Coronary artery (tissue), 2 donors: ENCODE measurements around the gene STK17B.

ENCODE experiments used
- DNase-seq: peaks from one replicate; pipeline ENCODE4 v3.0.0-alpha.2; 2017; ENCODE audit warnings: low spot score
- H3K27ac ChIP-seq, 2 donors: fragments of 200-600 bp; sonication (generic); one replicate each; pipeline ENCODE4 v1.5.1; 2016 to 2019
- H3K4me3 ChIP-seq: fragments of 200-600 bp; sonication (generic); 2 replicates; pipeline ENCODE4 v1.5.1; 2016; ENCODE audit warnings: mild to moderate bottlenecking, moderate library complexity
- TF ChIP-seq, protein P1 (sequence below): fragments of 200-600 bp; sonication (generic); IDR thresholded peaks from one replicate; pipeline ENCODE4 v1.5.1; 2019; ENCODE audit warnings: antibody characterized with exemption

STK17B gene

DNA sequence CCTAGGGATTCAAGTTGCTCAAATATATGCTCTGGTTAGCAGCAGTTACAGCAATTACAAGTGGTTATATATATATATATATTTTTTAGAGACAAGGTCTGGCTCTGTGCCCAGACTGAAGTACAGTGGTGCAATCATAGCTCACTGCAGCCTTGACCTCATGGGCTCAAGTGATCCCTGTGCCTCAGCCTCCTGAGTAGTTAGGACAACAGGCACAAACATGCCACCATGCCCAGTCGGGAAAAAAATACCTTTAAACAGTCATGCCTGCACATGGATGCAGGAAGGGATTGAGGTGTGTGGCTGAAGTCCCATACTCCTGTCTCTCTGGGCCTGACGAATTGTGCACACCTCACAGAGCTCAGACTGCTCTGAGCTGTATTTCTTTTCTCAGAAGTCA lies 83.2 kb downstream of the STK17B start:
- no peak for DNase-seq
- Histone ChIP-seq H3K4me3 (no peak overlapping the region), H3K27ac (no peak overlapping the region)
- TF ChIP-seq, protein P1, sequence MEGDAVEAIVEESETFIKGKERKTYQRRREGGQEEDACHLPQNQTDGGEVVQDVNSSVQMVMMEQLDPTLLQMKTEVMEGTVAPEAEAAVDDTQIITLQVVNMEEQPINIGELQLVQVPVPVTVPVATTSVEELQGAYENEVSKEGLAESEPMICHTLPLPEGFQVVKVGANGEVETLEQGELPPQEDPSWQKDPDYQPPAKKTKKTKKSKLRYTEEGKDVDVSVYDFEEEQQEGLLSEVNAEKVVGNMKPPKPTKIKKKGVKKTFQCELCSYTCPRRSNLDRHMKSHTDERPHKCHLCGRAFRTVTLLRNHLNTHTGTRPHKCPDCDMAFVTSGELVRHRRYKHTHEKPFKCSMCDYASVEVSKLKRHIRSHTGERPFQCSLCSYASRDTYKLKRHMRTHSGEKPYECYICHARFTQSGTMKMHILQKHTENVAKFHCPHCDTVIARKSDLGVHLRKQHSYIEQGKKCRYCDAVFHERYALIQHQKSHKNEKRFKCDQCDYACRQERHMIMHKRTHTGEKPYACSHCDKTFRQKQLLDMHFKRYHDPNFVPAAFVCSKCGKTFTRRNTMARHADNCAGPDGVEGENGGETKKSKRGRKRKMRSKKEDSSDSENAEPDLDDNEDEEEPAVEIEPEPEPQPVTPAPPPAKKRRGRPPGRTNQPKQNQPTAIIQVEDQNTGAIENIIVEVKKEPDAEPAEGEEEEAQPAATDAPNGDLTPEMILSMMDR: no peak

DNA sequence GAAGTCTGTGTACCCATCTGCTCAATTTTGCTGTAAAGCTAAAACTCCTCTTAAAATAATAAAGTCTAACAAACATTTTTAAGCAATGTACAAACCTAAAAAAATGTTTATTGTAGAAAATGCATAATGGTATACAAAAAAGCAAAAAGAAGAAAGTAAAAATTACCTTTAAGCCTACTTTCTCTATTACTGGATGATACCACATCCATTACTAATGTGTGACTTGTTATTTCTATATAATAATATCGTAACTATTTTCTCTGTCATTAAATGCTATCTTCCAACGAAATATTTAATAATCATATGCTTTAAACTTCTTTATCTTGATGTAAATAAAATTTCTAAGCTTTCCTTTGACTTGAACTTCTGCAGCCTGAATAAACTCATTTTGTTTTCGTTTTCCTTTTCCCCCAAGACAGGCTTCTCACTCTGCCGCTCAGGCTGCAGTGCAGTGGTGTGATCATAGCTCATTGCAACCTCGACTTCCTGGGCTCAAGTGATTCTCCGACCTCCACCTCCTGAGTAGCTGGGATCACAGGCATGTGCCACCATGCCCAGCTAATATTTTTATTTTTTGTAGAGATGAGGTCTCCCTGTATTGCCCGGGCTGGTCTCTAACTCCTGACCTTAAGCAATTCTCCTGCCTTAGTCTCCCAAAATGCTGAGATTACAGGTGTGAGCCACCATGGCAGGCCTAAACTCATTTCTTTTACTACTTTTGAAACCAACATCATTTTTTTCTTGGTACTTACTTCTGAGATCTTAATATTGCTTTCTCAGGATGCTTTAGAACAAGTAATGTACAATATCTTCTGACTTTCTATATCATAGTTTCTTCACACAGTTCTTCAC lies 84.6 kb downstream of the STK17B start:
- TF ChIP-seq, protein P1: no peak
- no peak overlapping the region for H3K27ac ChIP-seq
- DNase-seq: no peak
- no peak overlapping the region for H3K4me3 ChIP-seq

DNA sequence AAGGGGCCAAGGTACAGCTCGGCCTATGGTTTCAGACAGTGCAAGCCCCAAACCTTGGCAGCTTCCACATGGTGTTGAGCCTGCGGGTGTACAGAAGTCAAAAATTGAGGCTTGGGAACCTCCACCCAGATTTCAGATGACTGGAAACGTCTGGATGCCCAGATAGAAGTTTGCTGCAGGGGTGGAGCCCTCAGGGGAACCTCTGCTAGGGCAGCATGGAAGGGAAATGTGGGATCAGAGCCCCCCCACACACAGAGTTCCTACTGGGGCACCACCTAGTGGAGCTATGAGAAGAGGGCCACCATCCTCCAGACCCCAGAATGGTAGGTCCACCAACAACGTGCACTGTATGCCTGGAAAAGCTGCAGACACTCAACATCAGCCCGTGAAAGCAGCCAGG lies 87.8 kb downstream of the STK17B start:
- TF ChIP-seq, protein P1: no peak
- DNase-seq: no peak
- H3K4me3 ChIP-seq: no peak overlapping the region
- no peak overlapping the region for H3K27ac ChIP-seq
